Measurements from ENCODE around the gene TRIM10.

DNA sequence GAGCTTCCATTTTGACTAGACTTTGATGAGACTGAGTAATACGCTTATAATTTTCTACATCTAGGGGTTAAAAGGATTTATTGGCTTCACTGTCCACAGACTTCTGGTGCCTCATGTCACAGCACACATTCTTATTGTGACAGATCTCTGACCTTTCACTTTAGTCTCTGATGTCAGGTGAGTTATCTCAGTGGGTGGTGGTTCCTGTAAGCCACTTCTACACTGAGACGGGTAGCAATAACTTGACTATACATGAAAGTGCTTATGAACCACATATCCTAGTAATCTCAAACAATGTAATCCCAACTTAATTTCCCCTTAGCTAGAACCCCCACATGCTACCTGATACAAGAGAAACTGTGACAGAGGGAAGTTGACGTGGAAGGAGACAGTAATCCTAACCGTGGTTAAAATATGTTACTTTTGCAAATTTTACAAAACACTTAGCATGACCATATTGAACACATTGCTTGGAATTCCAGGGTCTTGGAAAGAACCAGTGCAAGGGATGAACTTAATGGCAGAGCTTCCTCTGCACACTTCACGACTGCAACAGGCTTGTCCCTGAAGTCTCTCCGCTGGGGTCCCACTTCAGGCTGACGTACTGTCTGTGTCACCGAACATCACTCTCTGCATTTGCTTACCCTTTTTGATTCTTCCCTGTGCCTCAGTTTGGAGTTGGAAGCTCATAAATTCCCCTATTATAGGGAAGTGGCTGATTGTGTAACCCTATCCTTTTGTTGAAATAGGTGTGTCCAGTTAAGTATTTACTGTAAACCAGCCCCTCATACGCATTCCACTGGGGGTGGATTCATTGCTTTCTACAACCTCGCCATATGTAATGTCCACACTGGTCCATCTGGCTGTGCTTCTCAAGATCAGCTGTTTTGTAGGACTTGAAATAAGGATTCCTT, 31.5 kb downstream of the TRIM10 start:
- TF ChIP-seq POLR2A (IDR thresholded peaks at IDR 0.05; ENCODE audit: extremely low read depth, insufficient read length) (no peak), MYC (IDR thresholded peaks at IDR 0.05; ENCODE audit: low read depth, low read length) (no peak)
- TF ChIP-seq, protein P1, sequence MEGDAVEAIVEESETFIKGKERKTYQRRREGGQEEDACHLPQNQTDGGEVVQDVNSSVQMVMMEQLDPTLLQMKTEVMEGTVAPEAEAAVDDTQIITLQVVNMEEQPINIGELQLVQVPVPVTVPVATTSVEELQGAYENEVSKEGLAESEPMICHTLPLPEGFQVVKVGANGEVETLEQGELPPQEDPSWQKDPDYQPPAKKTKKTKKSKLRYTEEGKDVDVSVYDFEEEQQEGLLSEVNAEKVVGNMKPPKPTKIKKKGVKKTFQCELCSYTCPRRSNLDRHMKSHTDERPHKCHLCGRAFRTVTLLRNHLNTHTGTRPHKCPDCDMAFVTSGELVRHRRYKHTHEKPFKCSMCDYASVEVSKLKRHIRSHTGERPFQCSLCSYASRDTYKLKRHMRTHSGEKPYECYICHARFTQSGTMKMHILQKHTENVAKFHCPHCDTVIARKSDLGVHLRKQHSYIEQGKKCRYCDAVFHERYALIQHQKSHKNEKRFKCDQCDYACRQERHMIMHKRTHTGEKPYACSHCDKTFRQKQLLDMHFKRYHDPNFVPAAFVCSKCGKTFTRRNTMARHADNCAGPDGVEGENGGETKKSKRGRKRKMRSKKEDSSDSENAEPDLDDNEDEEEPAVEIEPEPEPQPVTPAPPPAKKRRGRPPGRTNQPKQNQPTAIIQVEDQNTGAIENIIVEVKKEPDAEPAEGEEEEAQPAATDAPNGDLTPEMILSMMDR (IDR thresholded peaks at IDR 0.05; ENCODE audit: low read depth, low read length) = no peak
- TF ChIP-seq, protein P2, sequence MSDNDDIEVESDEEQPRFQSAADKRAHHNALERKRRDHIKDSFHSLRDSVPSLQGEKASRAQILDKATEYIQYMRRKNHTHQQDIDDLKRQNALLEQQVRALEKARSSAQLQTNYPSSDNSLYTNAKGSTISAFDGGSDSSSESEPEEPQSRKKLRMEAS (IDR thresholded peaks at IDR 0.05; ENCODE audit: low read depth, low read length) = no peak

All from NB4 (cell line).